Stimulated activated CD4-positive, alpha-beta T cell treated with anti-CD3 and anti-CD28 coated beads, Interleukin-1b, Interleukin-23, amount 100 ng/mL, for 48 hours (primary cell): Measurements from ENCODE around the gene ALK.

Experiments
- DNase-seq: peaks from one replicate; pipeline ENCODE4 v3.0.0-alpha.2; 2020

Gene ALK

DNA sequence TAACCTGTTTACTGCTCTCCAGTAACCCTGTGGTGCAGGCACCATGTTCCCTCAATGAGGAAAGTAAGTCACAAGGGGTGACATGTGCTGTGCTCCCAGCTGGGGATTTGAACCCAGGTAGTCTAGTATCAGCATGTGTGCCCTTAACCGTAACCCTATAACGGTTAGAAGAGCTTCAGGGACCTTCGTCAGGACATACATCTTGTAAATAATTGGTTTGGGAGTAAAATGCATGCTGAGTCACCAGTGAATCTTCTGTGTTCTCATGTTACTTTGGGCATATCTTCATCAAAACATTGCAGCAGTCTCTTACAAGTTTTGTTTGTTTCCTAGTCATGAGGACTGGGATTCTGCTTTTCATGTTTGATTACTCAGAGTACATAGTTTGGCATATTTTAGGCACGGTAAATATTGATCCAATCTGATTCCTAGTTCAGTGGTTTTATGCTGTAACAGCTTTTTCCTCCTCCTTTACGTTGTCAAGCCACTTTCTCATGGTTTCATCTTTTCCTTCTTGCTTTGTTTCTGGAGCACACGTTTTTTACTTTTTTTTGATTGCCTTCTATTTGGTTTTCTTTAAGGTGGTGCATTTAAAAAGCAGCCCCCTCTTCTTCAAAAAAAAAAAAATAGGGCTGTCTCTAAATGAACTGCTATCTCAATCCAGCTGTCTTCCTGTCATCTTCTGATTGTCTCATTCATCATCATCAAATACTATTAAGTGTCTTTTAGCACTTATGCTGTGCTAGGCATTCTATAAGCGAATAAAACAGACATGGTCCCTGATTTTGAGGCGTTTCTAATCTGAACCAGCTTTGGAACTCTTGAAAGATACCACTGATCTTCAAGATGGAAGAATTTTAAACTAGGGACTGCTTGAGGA lies 755.8 kb downstream of the ALK start:
- no peak for DNase-seq

DNA sequence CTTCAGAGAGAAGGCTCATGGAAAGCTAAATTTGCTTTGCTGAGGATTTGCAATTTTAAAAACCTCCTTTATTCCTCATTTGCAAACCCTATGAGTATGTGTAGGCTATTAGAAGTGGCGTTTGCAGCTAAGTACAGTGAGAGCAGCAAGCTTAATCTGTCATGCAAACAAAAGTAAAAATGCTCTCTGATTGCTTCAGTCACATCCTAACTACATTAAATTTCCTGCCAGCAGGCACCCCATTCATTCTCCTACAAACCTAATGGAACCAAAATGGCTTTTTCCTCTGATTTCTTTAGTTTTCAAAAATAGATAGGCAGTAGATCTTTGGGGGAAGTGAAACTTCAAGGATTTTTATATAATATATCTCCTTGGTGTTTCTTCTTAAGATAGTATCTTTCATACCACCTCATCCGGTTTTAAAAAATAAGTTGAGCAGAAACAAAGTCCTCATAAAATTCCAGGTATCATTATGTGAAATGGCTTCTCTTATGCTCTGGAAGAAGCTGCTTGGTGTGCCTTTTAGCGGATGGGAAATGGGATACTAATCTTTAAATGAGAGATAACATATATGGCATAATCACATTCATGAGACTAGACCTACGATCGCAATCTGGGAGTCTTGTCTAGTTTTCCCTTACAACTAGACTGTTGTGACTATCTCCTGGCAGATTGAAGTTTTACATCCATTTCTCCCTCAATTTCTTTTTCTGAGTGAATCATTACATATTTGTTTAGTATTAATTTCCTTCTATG lies 757.1 kb downstream of the ALK start:
- DNase-seq, result no peak

- DNase-seq, result no peak
Observed at GRCh38 chr2:29162204-29162928, 759.0 kb downstream of the ALK start.

- no peak for DNase-seq
Observed at GRCh38 chr2:29160184-29160583, 761.2 kb downstream of the ALK start.

- DNase-seq, result no peak
Observed at GRCh38 chr2:29159125-29159524, 762.3 kb downstream of the ALK start.

DNA sequence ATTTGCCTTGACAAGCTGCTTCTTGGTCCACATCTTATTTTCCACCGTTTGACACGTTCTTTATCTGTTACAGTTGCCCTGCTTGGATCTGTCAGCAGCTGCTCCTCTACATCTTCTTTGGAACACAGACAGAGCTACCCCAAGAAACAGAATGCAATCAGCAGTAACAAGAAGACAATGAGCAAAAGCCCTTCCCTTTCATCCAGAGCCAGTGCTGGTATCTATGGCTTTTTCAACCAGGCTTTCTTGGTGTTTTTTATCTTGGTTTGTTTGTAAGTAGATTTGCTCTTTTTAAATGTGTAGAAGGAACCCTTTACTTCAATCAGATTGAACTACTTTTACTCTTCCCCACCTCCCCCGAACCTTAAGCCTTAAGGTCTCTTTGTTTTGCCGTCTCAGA lies 764.3 kb downstream of the ALK start:
- DNase-seq, result no peak

GRCh38 chr2:29155578-29155977 lies 765.8 kb downstream of the ALK start:
- DNase-seq, result no peak

GRCh38 chr2:29154610-29155009 lies 766.8 kb downstream of the ALK start:
- DNase-seq, result no peak

DNA sequence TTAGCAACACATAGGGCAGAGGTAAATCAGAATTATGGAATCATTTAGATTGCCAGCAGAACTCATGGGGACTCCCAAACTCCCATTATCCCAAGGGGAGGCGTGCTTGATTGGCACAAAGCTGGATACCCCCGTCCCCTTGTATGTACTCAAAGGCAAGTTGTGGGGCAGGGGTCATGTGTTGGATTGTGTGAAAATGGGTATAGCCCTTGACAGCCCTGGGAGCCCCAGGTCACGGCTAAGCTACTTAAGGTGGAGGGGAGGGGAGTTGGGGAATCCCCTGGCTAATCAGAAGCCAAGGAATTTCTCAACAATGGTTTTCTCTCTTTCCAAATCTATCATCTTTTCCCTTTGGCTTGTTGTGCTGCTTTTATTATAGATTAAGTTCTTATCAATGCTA lies 773.4 kb downstream of the ALK start:
- DNase-seq, result no peak

DNA sequence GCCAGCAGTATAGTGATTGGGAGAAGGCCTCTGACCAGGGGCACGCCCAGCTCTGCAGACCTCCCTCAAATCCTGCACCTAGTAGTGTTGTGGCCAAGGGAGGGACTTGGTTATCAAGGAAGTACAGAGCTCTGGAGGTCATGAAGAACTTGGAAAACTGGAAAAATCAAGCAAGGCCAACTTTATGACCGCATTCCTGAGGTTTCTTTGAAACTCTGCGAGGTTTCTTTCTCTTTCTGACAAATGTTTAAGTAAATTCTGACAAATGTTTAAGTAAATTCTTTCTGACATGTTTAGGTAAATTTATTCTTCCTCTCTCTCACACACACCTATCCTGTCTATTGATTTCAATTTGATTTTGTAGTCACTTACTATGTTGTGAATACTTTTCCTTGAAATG lies 775.2 kb downstream of the ALK start:
- DNase-seq, result no peak

- no peak for DNase-seq
Observed at GRCh38 chr2:29143657-29144056, 777.7 kb downstream of the ALK start.
